Heart left ventricle (tissue), 13 donors: Measurements from ENCODE around the gene ARMS2.

Source experiments
- CTCF ChIP-seq, 12 donors: fragments of 200-600 bp; sonication (generic) in 4 of 12; IDR thresholded peaks; one replicate each; pipeline versions ENCODE4 v1.5.0 to v1.8.0; 2018 to 2022; ENCODE audit warnings: antibody characterized with exemption in 12 of 12, mild to moderate bottlenecking in 5 of 12
- POLR2A ChIP-seq, 2 donors: fragments of 450-650 bp; IDR thresholded peaks; one replicate each; pipeline ENCODE4 v1.6.1; 2017; ENCODE audit warnings: antibody characterized with exemption in 2 of 2, mild to moderate bottlenecking in 2 of 2, moderate library complexity in 2 of 2
- donor health status: ischemic (EF 13 %, LVEDD 7.1; RV severe dilation, severe dysfunction).
- donor health status: DM: no; HTN: yes; CAD: no.
- donor health status: DM: no; HTN: no; CAD: no.
- donor health status: ischemic (EF 25% LVEDD 6.9; RV normal size, moderate dysfunction).
- donor health status: ischemic (EF 25% LVEDD 5.7; RV mildly dilated, moderate dysfunction).
- donor health status: ischemic (EF 35%, LVEDD 5.7; RV mildly dilated, moderate dysfunction).
- donor health status: nonischemic (EF 11% LVEDD 7.7; RV severe dilation, severe dysfunction).
- donor health status: DM: yes; HTN: yes; CAD: no.
- donor health status: PGD.
- donor health status: ischemic (EF 29% LVEDD 5.4; RV normal size, mild dysfunction).
- donor health status: nonischemic (EF 23%, LVEDD 6.1; RV moderate dilation, normal function).

GRCh38 chr10:122504610-122504950, 50.1 kb downstream of the ARMS2 start:
- no peak for TF ChIP-seq POLR2A (IDR thresholded peaks at IDR 0.05)
- TF ChIP-seq CTCF (IDR thresholded peaks at IDR 0.05): no peak
